GM19455 (cell line): ENCODE measurements around the gene PRKCZ.
"Not testable (repeated sequence)": the region's sequence is repeated elsewhere in the genome, so short reads cannot be mapped to it uniquely, and the experiment has no call there.

Experiments
- ATAC-seq: cut with Tn5 transposase; IDR thresholded peaks from one replicate; pipeline ENCODE4 v1.9.1; 2021; ENCODE audit not compliant: unreplicated experiment

PRKCZ gene

GRCh38 chr1:2112280-2112701, 62.1 kb downstream of the PRKCZ start:
- no peak for ATAC-seq

GRCh38 chr1:2113620-2114135, 63.5 kb downstream of the PRKCZ start:
- no peak for ATAC-seq

DNA sequence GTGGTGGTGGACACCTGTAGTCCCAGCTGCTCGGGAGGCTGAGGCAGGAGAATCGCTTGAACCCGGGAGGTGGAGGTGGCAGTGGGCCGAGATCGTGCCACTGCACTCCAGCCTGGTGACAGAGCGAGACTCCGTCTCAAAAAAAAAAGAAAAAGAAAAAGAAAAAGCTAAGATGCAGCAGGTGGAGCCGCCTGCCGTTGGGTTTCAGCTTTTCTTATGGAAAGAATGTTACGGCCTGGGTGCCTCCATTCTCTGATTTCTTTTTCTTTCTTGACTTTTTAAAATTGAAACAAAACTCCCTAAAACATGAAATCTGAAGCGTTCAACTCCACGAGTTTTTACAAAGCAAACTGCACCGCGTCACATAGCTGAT, 64.4 kb downstream of the PRKCZ start:
- ATAC-seq: not testable (repeated sequence)

- ATAC-seq: no peak
Observed at GRCh38 chr1:2115008-2115641, 64.9 kb downstream of the PRKCZ start.

GRCh38 chr1:2115702-2116341, 65.6 kb downstream of the PRKCZ start:
- ATAC-seq: no peak

GRCh38 chr1:2119886-2120285, 69.7 kb downstream of the PRKCZ start:
- ATAC-seq: no peak

GRCh38 chr1:2121101-2121691, 71.0 kb downstream of the PRKCZ start:
- ATAC-seq: no peak

DNA sequence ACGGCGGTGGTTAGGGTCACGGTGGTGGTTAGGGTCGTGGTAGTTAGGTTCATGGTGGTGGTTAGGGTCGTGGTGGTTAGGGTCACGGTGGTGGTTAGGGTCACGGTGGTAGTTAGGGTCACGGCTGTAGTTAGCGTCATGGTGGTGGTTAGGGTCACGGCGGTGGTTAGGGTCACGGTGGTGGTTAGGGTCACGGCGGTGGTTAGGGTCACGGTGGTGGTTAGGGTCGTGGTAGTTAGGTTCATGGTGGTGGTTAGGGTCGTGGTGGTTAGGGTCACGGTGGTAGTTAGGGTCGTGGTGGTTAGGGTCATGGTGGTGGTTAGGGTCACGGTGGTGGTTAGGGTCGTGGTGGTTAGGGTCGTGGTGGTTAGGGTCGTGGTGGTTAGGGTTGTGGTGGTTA, 71.6 kb downstream of the PRKCZ start:
- not testable (repeated sequence) for ATAC-seq

GRCh38 chr1:2124446-2125198, 74.4 kb downstream of the PRKCZ start:
- no peak for ATAC-seq

- ATAC-seq: no peak
Observed at GRCh38 chr1:2125350-2126211, 75.4 kb downstream of the PRKCZ start.

DNA sequence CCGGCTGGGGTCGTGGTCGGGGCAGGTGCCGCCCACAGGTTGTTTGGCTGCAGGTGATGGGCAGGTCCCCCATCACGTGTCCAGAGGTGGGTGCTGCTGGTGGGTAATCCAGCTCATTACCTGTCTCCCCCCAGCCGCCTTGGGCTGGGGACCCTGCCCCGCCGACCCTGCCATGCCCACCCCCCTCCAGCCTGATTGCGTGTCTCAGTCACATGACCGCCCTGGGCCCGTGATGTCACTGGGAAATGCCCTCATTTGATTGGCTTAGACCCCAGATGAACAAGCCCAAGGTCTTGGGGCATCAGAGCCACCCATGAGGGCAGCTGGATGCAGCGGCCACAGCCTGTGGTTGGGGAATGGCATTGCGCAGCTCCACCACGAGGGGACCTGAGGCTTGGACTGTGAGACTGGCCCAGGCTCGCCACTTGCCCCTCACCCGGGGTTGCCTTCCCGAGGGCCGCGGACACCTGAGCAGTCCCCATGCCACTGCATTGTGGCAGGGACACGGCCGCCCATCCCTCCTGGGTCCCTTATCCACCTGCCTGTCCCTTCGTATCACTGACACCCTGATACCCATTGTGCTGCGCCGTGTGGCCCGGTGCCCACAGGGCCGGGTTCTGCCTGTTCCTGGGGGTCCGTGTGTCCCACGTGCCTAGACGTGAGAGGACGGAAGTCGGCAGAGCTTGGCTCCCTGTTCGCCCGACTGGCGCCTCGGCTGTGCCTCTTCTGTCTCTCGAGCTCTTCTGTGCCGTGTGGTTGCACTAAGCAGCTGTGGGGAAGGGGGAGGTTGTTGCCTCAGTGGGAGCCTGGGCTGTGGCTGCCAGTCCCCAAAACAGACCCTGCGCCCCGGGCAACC, 76.3 kb downstream of the PRKCZ start:
- ATAC-seq: no peak

DNA sequence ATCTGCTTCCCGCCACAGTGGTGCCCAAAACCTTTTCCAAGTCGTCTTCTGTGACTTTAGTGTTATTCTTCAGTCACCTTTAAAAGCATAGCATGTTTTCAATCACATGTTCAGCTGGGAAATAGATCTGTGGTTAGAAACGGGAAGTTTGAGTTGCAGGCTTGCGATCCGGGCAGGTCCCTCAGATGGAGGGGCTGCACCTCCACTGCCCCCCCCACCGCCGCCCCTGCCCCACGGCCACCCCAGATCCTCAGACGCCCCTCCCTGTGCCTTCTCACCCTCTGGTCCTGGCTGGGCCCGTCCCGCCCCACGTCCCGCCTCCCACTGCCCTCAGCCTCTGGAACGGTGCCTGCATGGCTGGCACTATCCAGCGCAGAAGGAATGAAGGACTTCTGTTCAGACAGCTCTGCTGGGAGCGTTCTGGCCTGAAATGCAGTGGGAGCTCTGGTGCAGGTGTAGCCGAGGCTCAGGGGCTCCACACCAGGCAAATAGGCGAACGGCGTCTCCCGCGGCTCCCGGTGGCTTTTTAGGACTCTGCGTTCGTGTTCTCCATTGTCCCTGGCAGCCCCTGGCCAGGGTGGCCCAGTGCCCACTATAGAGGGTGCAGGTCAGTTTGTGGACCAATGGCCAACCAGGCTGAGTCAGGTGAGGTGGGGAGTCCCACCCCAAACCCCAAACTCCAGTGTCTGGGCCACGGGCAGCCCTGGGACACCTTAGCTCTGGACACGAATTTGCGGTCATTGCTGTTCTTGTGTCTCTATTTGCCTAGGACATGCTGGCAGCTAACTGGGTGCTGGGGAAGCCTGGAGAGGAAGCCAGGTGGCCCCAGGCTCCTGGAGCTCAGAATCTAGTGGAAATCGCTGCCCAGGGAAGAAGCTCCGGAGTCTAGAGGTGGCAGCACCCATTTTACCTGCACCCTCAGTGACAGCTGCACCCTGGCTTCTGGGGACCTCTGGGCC, 77.3 kb downstream of the PRKCZ start:
- ATAC-seq: no peak

- no peak for ATAC-seq
Observed at GRCh38 chr1:2128189-2128901, 78.1 kb downstream of the PRKCZ start.

DNA sequence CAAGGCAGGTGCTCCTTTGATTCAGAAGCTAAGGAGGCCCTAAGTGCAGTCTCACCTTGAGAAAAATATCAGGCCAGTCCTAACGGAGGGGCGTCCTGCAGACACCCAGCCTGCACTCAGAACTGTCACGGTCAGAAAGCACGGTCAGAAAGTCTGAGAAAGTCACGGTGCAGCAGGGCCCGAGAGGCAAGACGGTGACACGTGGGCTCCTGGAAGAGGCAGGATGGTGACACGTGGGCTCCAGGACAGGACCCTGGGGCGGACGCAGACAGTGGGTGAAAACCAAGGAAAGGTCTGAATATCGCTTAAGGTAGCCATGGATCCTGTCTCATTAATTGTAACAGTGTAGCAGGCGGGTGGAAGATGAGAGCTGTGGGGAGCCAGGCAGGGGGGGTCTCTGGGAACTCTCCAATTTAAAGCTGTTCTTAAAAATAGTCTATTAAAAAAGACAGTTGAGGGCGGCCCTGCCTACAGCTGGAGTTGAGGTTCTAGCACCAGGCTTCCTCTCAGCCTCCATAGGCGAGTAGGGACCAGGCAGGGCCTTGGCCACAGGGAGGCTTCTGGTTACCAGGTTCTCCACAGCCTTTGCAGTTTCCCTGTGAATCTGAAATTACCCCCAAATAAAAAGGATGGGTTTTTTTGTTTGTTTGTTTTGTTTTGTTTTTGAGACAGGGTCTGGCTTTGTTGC, 79.2 kb downstream of the PRKCZ start:
- ATAC-seq: no peak

DNA sequence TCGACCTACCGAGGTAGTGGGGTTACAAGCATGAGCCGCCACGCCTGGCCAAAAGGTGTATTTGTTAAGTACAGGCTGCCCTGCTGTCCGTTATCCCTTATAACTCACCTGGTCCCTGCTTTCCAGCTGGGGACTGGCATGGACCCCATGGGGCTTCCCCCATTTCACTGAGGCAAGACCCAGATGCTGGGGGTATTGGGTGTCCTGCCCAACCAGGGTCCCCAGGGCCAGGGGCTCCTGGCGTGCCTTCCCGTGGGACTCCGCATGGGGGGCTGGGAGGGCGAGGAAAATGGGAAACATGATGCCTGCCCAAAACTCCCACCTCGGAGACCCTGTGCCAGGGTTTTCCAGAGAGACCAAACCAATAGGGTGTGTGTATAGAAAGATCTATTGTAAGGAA, 79.9 kb downstream of the PRKCZ start:
- no peak for ATAC-seq

- no peak for ATAC-seq
Observed at GRCh38 chr1:2130871-2131289, 80.7 kb downstream of the PRKCZ start.
